ENCODE data around the gene DGKA.
"Not testable (repeated sequence)": the region's sequence is repeated elsewhere in the genome, so short reads cannot be mapped to it uniquely, and the experiment has no call there.

The DGKA gene

GRCh38 chr12:55922126-55922525 is 8.8 kb upstream of the DGKA start:
- Histone ChIP-seq H3K36me3 (ENCODE audit: control insufficient read depth, low read depth, low read length) (peaks cover 27% of the 10 kb centered on the region), H3K9me3 (ENCODE audit: control insufficient read depth, low read depth, low read length) (no peaks in the 10 kb centered on the region), H3K27me3 (ENCODE audit: control insufficient read depth, insufficient read depth, low read length) (no peaks in the 10 kb centered on the region), H3K4me3 (ENCODE audit: low read length) (no peak overlapping the region), H3K9ac (ENCODE audit: low read length) (no peak overlapping the region), H3K4me1 (ENCODE audit: control insufficient read depth, low read depth, low read length) (no peaks in the 10 kb centered on the region), H3K27ac (ENCODE audit: low read length) (no peak overlapping the region)

GRCh38 chr12:55923648-55924047 is 7.3 kb upstream of the DGKA start:
- H3K27me3 ChIP-seq (ENCODE audit: control insufficient read depth, insufficient read depth, low read length); H3K4me1 ChIP-seq (ENCODE audit: control insufficient read depth, low read depth, low read length); H3K4me3 ChIP-seq (ENCODE audit: low read length); H3K27ac ChIP-seq (ENCODE audit: low read length); H3K9me3 ChIP-seq (ENCODE audit: control insufficient read depth, low read depth, low read length); H3K9ac ChIP-seq (ENCODE audit: low read length): not testable (repeated sequence)
- H3K36me3 ChIP-seq (ENCODE audit: control insufficient read depth, low read depth, low read length), result peaks cover 27% of the 10 kb centered on the region

- Histone ChIP-seq H3K9me3 (ENCODE audit: control insufficient read depth, low read depth, low read length) (no peaks in the 10 kb centered on the region), H3K9ac (ENCODE audit: low read length) (no peak overlapping the region), H3K36me3 (ENCODE audit: control insufficient read depth, low read depth, low read length) (peaks cover 27% of the 10 kb centered on the region), H3K4me1 (ENCODE audit: control insufficient read depth, low read depth, low read length) (no peaks in the 10 kb centered on the region), H3K4me3 (ENCODE audit: low read length) (peak overlapping the region; percentile 98), H3K27me3 (ENCODE audit: control insufficient read depth, insufficient read depth, low read length) (no peaks in the 10 kb centered on the region), H3K27ac (ENCODE audit: low read length) (no peak overlapping the region)
Observed at GRCh38 chr12:55925371-55925770, 5.6 kb upstream of the DGKA start.

GRCh38 chr12:55925870-55926737 is 4.9 kb upstream of the DGKA start:
- Histone ChIP-seq H3K9me3 (ENCODE audit: control insufficient read depth, low read depth, low read length) (no peaks in the 10 kb centered on the region), H3K9ac (ENCODE audit: low read length) (peak overlapping the region; percentile 92), H3K4me1 (ENCODE audit: control insufficient read depth, low read depth, low read length) (peaks cover 7% of the 10 kb centered on the region), H3K27ac (ENCODE audit: low read length) (peak overlapping the region; percentile 93), H3K27me3 (ENCODE audit: control insufficient read depth, insufficient read depth, low read length) (peaks cover 1% of the 10 kb centered on the region), H3K36me3 (ENCODE audit: control insufficient read depth, low read depth, low read length) (peaks cover 23% of the 10 kb centered on the region), H3K4me3 (ENCODE audit: low read length) (peak overlapping the region; percentile 98)

- Histone ChIP-seq H3K27ac (ENCODE audit: low read length) (peak overlapping the region; percentile 93), H3K36me3 (ENCODE audit: control insufficient read depth, low read depth, low read length) (peaks cover 21% of the 10 kb centered on the region), H3K27me3 (ENCODE audit: control insufficient read depth, insufficient read depth, low read length) (peaks cover 7% of the 10 kb centered on the region), H3K4me3 (ENCODE audit: low read length) (peak overlapping the region; percentile 98), H3K9ac (ENCODE audit: low read length) (peak overlapping the region; percentile 92), H3K9me3 (ENCODE audit: control insufficient read depth, low read depth, low read length) (no peaks in the 10 kb centered on the region), H3K4me1 (ENCODE audit: control insufficient read depth, low read depth, low read length) (peaks cover 11% of the 10 kb centered on the region)
Observed at GRCh38 chr12:55926738-55927587, 4.0 kb upstream of the DGKA start.

- H3K4me3 ChIP-seq (ENCODE audit: low read length), result peak within 1 kb of the TSS; percentile 98
- H3K27ac ChIP-seq (ENCODE audit: low read length), result peak within 1 kb of the TSS; percentile 93
- no peaks in the 10 kb centered on the region for H3K9me3 ChIP-seq (ENCODE audit: control insufficient read depth, low read depth, low read length)
- H3K36me3 ChIP-seq (ENCODE audit: control insufficient read depth, low read depth, low read length), result peaks cover 12% of the 10 kb centered on the region
- H3K27me3 ChIP-seq (ENCODE audit: control insufficient read depth, insufficient read depth, low read length), result peaks cover 16% of the 10 kb centered on the region
- H3K4me1 ChIP-seq (ENCODE audit: control insufficient read depth, low read depth, low read length), result peaks cover 11% of the 10 kb centered on the region
- H3K9ac ChIP-seq (ENCODE audit: low read length), result peak within 1 kb of the TSS; percentile 92
Observed at GRCh38 chr12:55927588-55928502, 3.1 kb upstream of the DGKA start, which contains the start of gene PYM1. Gene PYM1 (minus strand): TSS chr12:55927894. CDS start chr12:55927761, 133 bp downstream.

GRCh38 chr12:55929306-55929791 is 1.6 kb upstream of the DGKA start:
- peaks cover 5% of the 10 kb centered on the region for H3K36me3 ChIP-seq (ENCODE audit: control insufficient read depth, low read depth, low read length)
- H3K27ac ChIP-seq (ENCODE audit: low read length), result no peak overlapping the region
- no peaks in the 10 kb centered on the region for H3K9me3 ChIP-seq (ENCODE audit: control insufficient read depth, low read depth, low read length)
- H3K4me3 ChIP-seq (ENCODE audit: low read length), result no peak overlapping the region
- no peak overlapping the region for H3K9ac ChIP-seq (ENCODE audit: low read length)
- H3K27me3 ChIP-seq (ENCODE audit: control insufficient read depth, insufficient read depth, low read length), result peaks cover 31% of the 10 kb centered on the region
- H3K4me1 ChIP-seq (ENCODE audit: control insufficient read depth, low read depth, low read length), result peaks cover 11% of the 10 kb centered on the region

GRCh38 chr12:55931317-55931779 is 386 bp downstream of the DGKA start:
- Histone ChIP-seq H3K4me1 (ENCODE audit: control insufficient read depth, low read depth, low read length) (peaks cover 11% of the 10 kb centered on the region), H3K27me3 (ENCODE audit: control insufficient read depth, insufficient read depth, low read length) (peaks cover 37% of the 10 kb centered on the region), H3K36me3 (ENCODE audit: control insufficient read depth, low read depth, low read length) (no peaks in the 10 kb centered on the region), H3K27ac (ENCODE audit: low read length) (no peak overlapping the region), H3K4me3 (ENCODE audit: low read length) (peak overlapping the region; percentile 67), H3K9ac (ENCODE audit: low read length) (peak overlapping the region; percentile 23), H3K9me3 (ENCODE audit: control insufficient read depth, low read depth, low read length) (no peaks in the 10 kb centered on the region)

GRCh38 chr12:55931780-55932550 is 1.0 kb downstream of the DGKA start:
- no peak overlapping the region for H3K27ac ChIP-seq (ENCODE audit: low read length)
- no peaks in the 10 kb centered on the region for H3K36me3 ChIP-seq (ENCODE audit: control insufficient read depth, low read depth, low read length)
- peak overlapping the region; percentile 67 for H3K4me3 ChIP-seq (ENCODE audit: low read length)
- peaks cover 37% of the 10 kb centered on the region for H3K27me3 ChIP-seq (ENCODE audit: control insufficient read depth, insufficient read depth, low read length)
- H3K4me1 ChIP-seq (ENCODE audit: control insufficient read depth, low read depth, low read length), result peaks cover 11% of the 10 kb centered on the region
- peak overlapping the region; percentile 23 for H3K9ac ChIP-seq (ENCODE audit: low read length)
- no peaks in the 10 kb centered on the region for H3K9me3 ChIP-seq (ENCODE audit: control insufficient read depth, low read depth, low read length)

- H3K9ac ChIP-seq (ENCODE audit: low read length), result no peak overlapping the region
- no peaks in the 10 kb centered on the region for H3K9me3 ChIP-seq (ENCODE audit: control insufficient read depth, low read depth, low read length)
- H3K36me3 ChIP-seq (ENCODE audit: control insufficient read depth, low read depth, low read length), result no peaks in the 10 kb centered on the region
- H3K4me1 ChIP-seq (ENCODE audit: control insufficient read depth, low read depth, low read length), result peaks cover 11% of the 10 kb centered on the region
- H3K4me3 ChIP-seq (ENCODE audit: low read length), result peak overlapping the region; percentile 67
- H3K27ac ChIP-seq (ENCODE audit: low read length), result no peak overlapping the region
- H3K27me3 ChIP-seq (ENCODE audit: control insufficient read depth, insufficient read depth, low read length), result peaks cover 37% of the 10 kb centered on the region
Observed at GRCh38 chr12:55932551-55932910, 1.6 kb downstream of the DGKA start.
